OCI-LY1 (cell line): Measurements from ENCODE around the gene IGF1.

Experiments used
- H2AFZ ChIP-seq: fragments of 200-600 bp; sonication (generic), shearing (Covaris generic); 2 replicates; pipeline ENCODE4 v1.6.0; 2014; ENCODE audit warnings: antibody characterized with exemption, mild to moderate bottlenecking, low read length
- H3F3A ChIP-seq: fragments of 200-600 bp; sonication (generic), shearing (Covaris generic); 2 replicates; pipeline ENCODE4 v1.6.0; 2014; ENCODE audit warnings: mild to moderate bottlenecking, antibody characterized with exemption, low read length, moderate library complexity; ENCODE audit not compliant: insufficient read depth
- H3K27ac ChIP-seq: fragments of 200-600 bp; sonication (generic); 2 replicates; pipeline ENCODE4 v1.5.1; 2014; ENCODE audit warnings: low read length, mixed run types, mild to moderate bottlenecking, low read depth; ENCODE audit not compliant: poor library complexity, severe bottlenecking
- H3K27me3 ChIP-seq: fragments of 200-600 bp; sonication (generic); 2 replicates; pipeline ENCODE4 v1.6.0; 2014; ENCODE audit warnings: antibody characterized with exemption, mild to moderate bottlenecking, low read length, moderate library complexity; ENCODE audit not compliant: insufficient read depth
- H3K36me3 ChIP-seq: fragments of 200-600 bp; sonication (generic); 2 replicates; pipeline ENCODE4 v1.6.1; 2014; ENCODE audit warnings: mild to moderate bottlenecking, antibody characterized with exemption, low read length, moderate library complexity, mixed read lengths; ENCODE audit not compliant: insufficient read depth
- H3K4me1 ChIP-seq: fragments of 200-600 bp; sonication (generic); 2 replicates; pipeline ENCODE4 v1.5.1; 2014; ENCODE audit warnings: mild to moderate bottlenecking, low read length, moderate library complexity; ENCODE audit not compliant: insufficient read depth, severe bottlenecking
- H3K4me2 ChIP-seq: fragments of 200-600 bp; sonication (generic), shearing (Covaris generic); 2 replicates; pipeline ENCODE4 v1.6.1; 2014; ENCODE audit warnings: low read length
- H3K4me3 ChIP-seq: fragments of 200-600 bp; sonication (generic); 2 replicates; pipeline ENCODE4 v1.5.1; 2014; ENCODE audit warnings: low read length, low read depth, mild to moderate bottlenecking, mixed read lengths; ENCODE audit not compliant: poor library complexity, severe bottlenecking
- H3K79me2 ChIP-seq: fragments of 200-600 bp; shearing (Covaris generic); 2 replicates; pipeline ENCODE4 v1.6.1; 2016; ENCODE audit warnings: mixed run types, low read length, mixed read lengths; ENCODE audit not compliant: insufficient read depth
- H3K9ac ChIP-seq: fragments of 200-600 bp; sonication (generic), shearing (Covaris generic); 2 replicates; pipeline ENCODE4 v1.6.1; 2014; ENCODE audit warnings: mild to moderate bottlenecking, low read length, mixed read lengths
- H3K9me2 ChIP-seq: fragments of 200-600 bp; sonication (generic), shearing (Covaris generic); 2 replicates; pipeline ENCODE4 v1.6.1; 2014; ENCODE audit warnings: low read depth, mild to moderate bottlenecking, low read length, mixed read lengths
- H3K9me3 ChIP-seq: fragments of 200-600 bp; shearing (Covaris generic); 2 replicates; pipeline ENCODE4 v1.6.1; 2014; ENCODE audit warnings: low read length, mixed read lengths
- H4K20me1 ChIP-seq: fragments of 200-600 bp; sonication (generic), shearing (Covaris generic); 2 replicates; pipeline ENCODE4 v1.6.0; 2016; ENCODE audit warnings: mild to moderate bottlenecking, low read length; ENCODE audit not compliant: insufficient read depth
- EZH2 ChIP-seq: fragments of 200-600 bp; sonication (generic), shearing (Covaris generic); IDR thresholded peaks from 2 replicates; pipeline ENCODE4 v1.8.0; 2017; ENCODE audit warnings: borderline replicate concordance, mixed run types, mild to moderate bottlenecking, antibody characterized with exemption, low read length, moderate library complexity, mixed read lengths
- TF ChIP-seq, protein P1 (sequence below): fragments of 200-600 bp; sonication (generic), shearing (Covaris generic); IDR thresholded peaks from 2 replicates; pipeline ENCODE4 v1.5.1; 2017; ENCODE audit warnings: mild to moderate bottlenecking, antibody characterized with exemption, low read length, moderate library complexity, mixed read lengths

Gene IGF1

DNA sequence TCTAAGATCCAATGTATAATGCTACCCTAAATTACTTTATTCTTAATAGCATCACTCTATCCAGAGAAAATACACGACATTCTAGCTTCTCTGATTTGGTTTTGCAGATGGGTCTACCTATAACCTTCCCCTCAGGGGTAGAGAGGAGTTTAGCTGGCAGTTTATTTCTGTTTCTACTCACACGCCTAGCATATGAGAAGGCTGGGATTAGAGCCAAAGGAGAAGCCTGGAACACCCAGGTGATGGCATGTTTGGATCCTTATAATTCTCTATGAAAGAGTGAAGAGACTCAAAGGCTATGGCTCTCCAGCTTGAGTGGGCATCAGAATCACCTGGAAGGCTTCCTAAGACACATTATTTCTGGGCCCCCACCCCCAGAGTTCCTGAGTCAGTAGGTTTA, 131.3 kb downstream of the IGF1 start:
- H3K4me3 ChIP-seq = no peak overlapping the region
- H3K9ac ChIP-seq = no peak overlapping the region
- H3K4me1 ChIP-seq = no peaks in the 10 kb centered on the region
- H3K9me3 ChIP-seq = no peaks in the 10 kb centered on the region
- no peaks in the 10 kb centered on the region for H3K27me3 ChIP-seq
- H4K20me1 ChIP-seq = no peaks in the 10 kb centered on the region
- H3K27ac ChIP-seq = no peak overlapping the region
- no peaks in the 10 kb centered on the region for H3K9me2 ChIP-seq
- no peak overlapping the region for H3K4me2 ChIP-seq
- H3K36me3 ChIP-seq = no peaks in the 10 kb centered on the region
- H2AFZ ChIP-seq = no peak overlapping the region
- H3K79me2 ChIP-seq = no peaks in the 10 kb centered on the region
- H3F3A ChIP-seq = no peaks in the 10 kb centered on the region
- no peak for TF ChIP-seq EZH2
- TF ChIP-seq, protein P1, sequence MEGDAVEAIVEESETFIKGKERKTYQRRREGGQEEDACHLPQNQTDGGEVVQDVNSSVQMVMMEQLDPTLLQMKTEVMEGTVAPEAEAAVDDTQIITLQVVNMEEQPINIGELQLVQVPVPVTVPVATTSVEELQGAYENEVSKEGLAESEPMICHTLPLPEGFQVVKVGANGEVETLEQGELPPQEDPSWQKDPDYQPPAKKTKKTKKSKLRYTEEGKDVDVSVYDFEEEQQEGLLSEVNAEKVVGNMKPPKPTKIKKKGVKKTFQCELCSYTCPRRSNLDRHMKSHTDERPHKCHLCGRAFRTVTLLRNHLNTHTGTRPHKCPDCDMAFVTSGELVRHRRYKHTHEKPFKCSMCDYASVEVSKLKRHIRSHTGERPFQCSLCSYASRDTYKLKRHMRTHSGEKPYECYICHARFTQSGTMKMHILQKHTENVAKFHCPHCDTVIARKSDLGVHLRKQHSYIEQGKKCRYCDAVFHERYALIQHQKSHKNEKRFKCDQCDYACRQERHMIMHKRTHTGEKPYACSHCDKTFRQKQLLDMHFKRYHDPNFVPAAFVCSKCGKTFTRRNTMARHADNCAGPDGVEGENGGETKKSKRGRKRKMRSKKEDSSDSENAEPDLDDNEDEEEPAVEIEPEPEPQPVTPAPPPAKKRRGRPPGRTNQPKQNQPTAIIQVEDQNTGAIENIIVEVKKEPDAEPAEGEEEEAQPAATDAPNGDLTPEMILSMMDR = no peak

DNA sequence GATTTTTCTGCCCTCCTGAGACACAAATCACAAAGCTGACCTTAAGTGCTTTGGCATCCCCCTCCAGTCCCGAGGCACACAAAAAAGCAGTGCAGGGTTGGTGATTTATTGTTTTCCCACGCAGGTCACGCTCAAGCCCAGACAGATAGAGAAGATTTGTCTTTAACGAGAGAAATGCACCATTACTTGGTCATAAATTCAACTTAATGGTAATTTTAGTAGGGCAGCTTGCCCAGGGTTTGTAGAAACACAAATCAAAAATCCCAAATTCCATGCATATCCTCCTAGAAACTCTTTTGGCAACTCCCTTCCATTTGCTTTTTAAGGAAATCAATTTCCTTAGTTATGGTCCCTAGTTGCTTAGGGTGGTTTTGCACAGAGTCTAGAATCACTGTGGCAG, 132.6 kb downstream of the IGF1 start:
- H3K9me2 ChIP-seq = no peaks in the 10 kb centered on the region
- no peaks in the 10 kb centered on the region for H3K79me2 ChIP-seq
- H3K4me3 ChIP-seq = no peak overlapping the region
- no peaks in the 10 kb centered on the region for H3K27me3 ChIP-seq
- no peaks in the 10 kb centered on the region for H3K4me1 ChIP-seq
- H3K9ac ChIP-seq = no peak overlapping the region
- no peak overlapping the region for H2AFZ ChIP-seq
- no peak overlapping the region for H3K4me2 ChIP-seq
- H4K20me1 ChIP-seq = no peaks in the 10 kb centered on the region
- H3K9me3 ChIP-seq = no peaks in the 10 kb centered on the region
- H3K27ac ChIP-seq = no peak overlapping the region
- H3F3A ChIP-seq = no peaks in the 10 kb centered on the region
- TF ChIP-seq EZH2 = no peak
- TF ChIP-seq, protein P1 = no peak
- no peaks in the 10 kb centered on the region for H3K36me3 ChIP-seq
